ENCODE measurements around the gene LIMS3.
"Not testable (repeated sequence)": the region's sequence is repeated elsewhere in the genome, so short reads cannot be mapped to it uniquely, and the experiment has no call there.

The LIMS3 gene

GRCh38 chr2:109898462-109899336, at the start of gene LIMS3:
Gene LIMS3, plus strand, starts transcription at chr2:109898688. Its CDS starts 41 bp downstream, at chr2:109898729.
- DNase-seq (ENCODE audit: extremely low spot score); CTCF ChIA-PET; POLR2A ChIA-PET: not testable (repeated sequence)

GRCh38 chr2:109871129-109871751, 27.2 kb upstream of the LIMS3 start:
- CTCF ChIA-PET; POLR2A ChIA-PET; DNase-seq (ENCODE audit: extremely low spot score): not testable (repeated sequence)

- DNase-seq (ENCODE audit: extremely low spot score); CTCF ChIA-PET; POLR2A ChIA-PET: not testable (repeated sequence)
Observed at GRCh38 chr2:109876625-109877024, 21.9 kb upstream of the LIMS3 start.

- DNase-seq (ENCODE audit: extremely low spot score); CTCF ChIA-PET; POLR2A ChIA-PET: not testable (repeated sequence)
Observed at GRCh38 chr2:109882112-109882511, 16.4 kb upstream of the LIMS3 start.

GRCh38 chr2:109888414-109888813, 10.1 kb upstream of the LIMS3 start:
- CTCF ChIA-PET; POLR2A ChIA-PET; DNase-seq (ENCODE audit: extremely low spot score): not testable (repeated sequence)

- POLR2A ChIA-PET; CTCF ChIA-PET; DNase-seq (ENCODE audit: extremely low spot score): not testable (repeated sequence)
Observed at GRCh38 chr2:109889909-109890308, 8.6 kb upstream of the LIMS3 start.

- POLR2A ChIA-PET; CTCF ChIA-PET; DNase-seq (ENCODE audit: extremely low spot score): not testable (repeated sequence)
Observed at GRCh38 chr2:109891024-109891423, 7.5 kb upstream of the LIMS3 start.

GRCh38 chr2:109893736-109894135, 4.8 kb upstream of the LIMS3 start:
- CTCF ChIA-PET; POLR2A ChIA-PET; DNase-seq (ENCODE audit: extremely low spot score): not testable (repeated sequence)

GRCh38 chr2:109894141-109894540, 4.3 kb upstream of the LIMS3 start:
- DNase-seq (ENCODE audit: extremely low spot score); POLR2A ChIA-PET; CTCF ChIA-PET: not testable (repeated sequence)

GRCh38 chr2:109895090-109895869, 3.2 kb upstream of the LIMS3 start:
- POLR2A ChIA-PET; CTCF ChIA-PET; DNase-seq (ENCODE audit: extremely low spot score): not testable (repeated sequence)

- CTCF ChIA-PET; POLR2A ChIA-PET; DNase-seq (ENCODE audit: extremely low spot score): not testable (repeated sequence)
Observed at GRCh38 chr2:109896212-109896611, 2.3 kb upstream of the LIMS3 start.

GRCh38 chr2:109897769-109898461, 573 bp upstream of the LIMS3 start:
- POLR2A ChIA-PET; DNase-seq (ENCODE audit: extremely low spot score); CTCF ChIA-PET: not testable (repeated sequence)

- DNase-seq (ENCODE audit: extremely low spot score); CTCF ChIA-PET; POLR2A ChIA-PET: not testable (repeated sequence)
Observed at GRCh38 chr2:109905796-109906195, 7.3 kb downstream of the LIMS3 start.

- DNase-seq (ENCODE audit: extremely low spot score) = not testable (repeated sequence)
Observed at GRCh38 chr2:109908626-109909025, 10.1 kb downstream of the LIMS3 start.

GRCh38 chr2:109910789-109911188, 12.3 kb downstream of the LIMS3 start:
- DNase-seq (ENCODE audit: extremely low spot score); POLR2A ChIA-PET; CTCF ChIA-PET: not testable (repeated sequence)

More at GRCh38 chr2:109908626-109909025, 10.1 kb downstream of the LIMS3 start:
- CTCF ChIA-PET, POLR2A ChIA-PET: not testable (repeated sequence)

GRCh38 chr2:109913911-109914310, 15.4 kb downstream of the LIMS3 start:
- POLR2A ChIA-PET; CTCF ChIA-PET; DNase-seq (ENCODE audit: extremely low spot score): not testable (repeated sequence)

- DNase-seq (ENCODE audit: extremely low spot score) = not testable (repeated sequence)
Observed at GRCh38 chr2:109914552-109914951, 16.1 kb downstream of the LIMS3 start.

GRCh38 chr2:109915830-109916229, 17.3 kb downstream of the LIMS3 start:
- POLR2A ChIA-PET; CTCF ChIA-PET; DNase-seq (ENCODE audit: extremely low spot score): not testable (repeated sequence)

More at GRCh38 chr2:109914552-109914951, 16.1 kb downstream of the LIMS3 start:
- POLR2A ChIA-PET, CTCF ChIA-PET: not testable (repeated sequence)
